Spleen (tissue), 7 donors: ENCODE data around the gene MRPS25.

Experiments used
- POLR2A ChIP-seq, 3 donors: fragments of 450-650 bp; IDR thresholded peaks; one replicate each; pipeline ENCODE4 v1.5.1; 2017; ENCODE audit warnings: antibody characterized with exemption in 3 of 3, mild to moderate bottlenecking in 1 of 3
- TF ChIP-seq, protein P1 (sequence below), 11 experiments: fragments of 200-600 bp in 7 of 11; fragments of 450-650 bp in 4 of 11; sonication (generic) in 4 of 11; IDR thresholded peaks in 8 of 11; conservative IDR thresholded peaks in 3 of 11; 1 replicate in 7 of 11; 2 replicates in 4 of 11; pipeline versions ENCODE4 v1.4.0 to v1.8.0; 2016 to 2021; ENCODE audit warnings: antibody characterized with exemption in 11 of 11, inconsistent platforms in 4 of 11, mild to moderate bottlenecking in 1 of 11
- donor health status: DM: no; HTN: no; CAD: no; lungs with moderate emphysema.
- donor health status: DM: no; HTN: no; CAD: no.
- donor health status: DM: no; HTN: no; CAD: no.

DNA sequence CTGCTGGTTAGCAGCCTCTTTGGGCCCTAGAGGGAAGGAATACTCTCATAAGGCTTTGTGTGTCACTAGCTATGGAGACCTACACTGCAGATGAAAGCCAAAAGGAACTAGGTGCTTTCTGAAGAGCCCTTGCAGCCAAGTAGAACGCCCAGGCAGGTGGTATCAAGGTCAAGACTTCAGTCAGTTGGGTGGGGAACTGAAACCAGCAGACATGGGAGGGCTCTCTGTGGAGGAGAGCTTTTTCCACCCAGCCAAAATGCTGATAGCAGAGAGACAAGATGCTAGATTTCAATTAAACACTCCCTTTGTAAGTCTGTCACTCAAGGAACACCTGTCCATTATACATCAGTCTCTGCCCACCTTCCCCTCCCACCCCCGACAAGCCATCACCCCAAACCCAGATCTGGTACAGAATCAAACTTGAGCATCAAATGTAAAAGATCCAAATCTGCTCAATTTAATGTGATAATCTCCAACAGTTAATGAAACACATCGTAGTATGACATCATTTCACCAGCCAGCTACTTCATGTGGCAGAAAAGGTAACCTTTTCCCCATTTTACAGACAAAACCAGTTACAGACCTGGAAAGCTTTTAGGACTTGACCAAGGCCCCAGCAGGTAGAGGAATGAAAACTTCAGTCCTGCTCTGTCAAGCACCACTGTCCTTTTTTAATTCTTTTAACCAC is 14.6 kb downstream of the MRPS25 start:
- TF ChIP-seq, protein P1, sequence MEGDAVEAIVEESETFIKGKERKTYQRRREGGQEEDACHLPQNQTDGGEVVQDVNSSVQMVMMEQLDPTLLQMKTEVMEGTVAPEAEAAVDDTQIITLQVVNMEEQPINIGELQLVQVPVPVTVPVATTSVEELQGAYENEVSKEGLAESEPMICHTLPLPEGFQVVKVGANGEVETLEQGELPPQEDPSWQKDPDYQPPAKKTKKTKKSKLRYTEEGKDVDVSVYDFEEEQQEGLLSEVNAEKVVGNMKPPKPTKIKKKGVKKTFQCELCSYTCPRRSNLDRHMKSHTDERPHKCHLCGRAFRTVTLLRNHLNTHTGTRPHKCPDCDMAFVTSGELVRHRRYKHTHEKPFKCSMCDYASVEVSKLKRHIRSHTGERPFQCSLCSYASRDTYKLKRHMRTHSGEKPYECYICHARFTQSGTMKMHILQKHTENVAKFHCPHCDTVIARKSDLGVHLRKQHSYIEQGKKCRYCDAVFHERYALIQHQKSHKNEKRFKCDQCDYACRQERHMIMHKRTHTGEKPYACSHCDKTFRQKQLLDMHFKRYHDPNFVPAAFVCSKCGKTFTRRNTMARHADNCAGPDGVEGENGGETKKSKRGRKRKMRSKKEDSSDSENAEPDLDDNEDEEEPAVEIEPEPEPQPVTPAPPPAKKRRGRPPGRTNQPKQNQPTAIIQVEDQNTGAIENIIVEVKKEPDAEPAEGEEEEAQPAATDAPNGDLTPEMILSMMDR (IDR thresholded peaks at IDR 0.05 in 8 of 11, conservative IDR thresholded peaks at IDR 0.05 in 3 of 11) = no peak
- TF ChIP-seq POLR2A (IDR thresholded peaks at IDR 0.05) = no peak
